K562 (cell line): ENCODE results near the gene FN1. TPM values are rescaled to one million over a fixed set of nuclear protein-coding genes. Genes with fewer than 3 reads are reported as not detected.

Experiments
- ATAC-seq: fragments of 200-7000 bp; cut with Tn5 transposase; 3 replicates; pipeline ENCODE4 v1.9.1; 2020; ENCODE audit warnings: moderate library complexity
- BruUV-seq: library from RNA; stranded (reverse); fragments of 400-500 nt; replicated peaks from 2 replicates; lab custom pipeline; 2021; lab: Mats Ljungman, UMichigan
- CTCF ChIA-PET: fragments of 300-600 bp; formaldehyde crosslinking; extraction: SDS; loops from one replicate; lab custom pipeline; 2021; ENCODE audit warnings: low intra/inter-chr PET ratio; lab: Yijun Ruan, JAX
- POLR2A ChIA-PET: fragments of 300-600, 350-650 bp; sonication (Branson Sonifier 250); formaldehyde crosslinking; extraction: SDS; loops from one replicate; lab custom pipeline; 2021; ENCODE audit warnings: antibody characterized with exemption, inconsistent platforms; lab: Yijun Ruan, JAX
- DNase-seq, 4 experiments: peaks; one replicate each; pipeline versions ENCODE4 v3.0.0 to v3.0.0-alpha.2; 2011 to 2018; ENCODE audit warnings: low spot score in 3 of 4, mixed read lengths in 3 of 4; ENCODE audit errors: extremely low read depth in 1 of 4
- FAIRE-seq: peaks from 2 replicates; lab custom pipeline; 2011; peaks lifted over from hg19 to GRCh38; lab: Jason Lieb, UNC
- H2AFZ ChIP-seq: 2 replicates; pipeline ENCODE4 v1.6.0; 2011; ENCODE audit warnings: low read depth, low read length, control low read depth, inconsistent platforms
- H3K27ac ChIP-seq: fragments of 200-600 bp; 3 replicates; pipeline ENCODE4 v1.8.0; 2011; ENCODE audit warnings: low read depth, mild to moderate bottlenecking, control low read depth, inconsistent platforms, low read length, moderate library complexity, mixed read lengths; ENCODE audit errors: extremely low read depth
- H3K27me3 ChIP-seq, 2 experiments: fragments of 300-600 bp in 1 of 2; 2 replicates in 1 of 2; 3 replicates in 1 of 2; pipeline versions ENCODE4 v1.6.0 to v1.8.0; 2011; ENCODE audit warnings: inconsistent platforms in 2 of 2, low read length in 2 of 2, mild to moderate bottlenecking in 1 of 2, mixed read lengths in 1 of 2, moderate library complexity in 1 of 2; ENCODE audit not compliant: control insufficient read depth in 2 of 2, insufficient read depth in 2 of 2
- H3K36me3 ChIP-seq: fragments of 300-600 bp; 3 replicates; pipeline ENCODE4 v1.8.0; 2011; ENCODE audit warnings: mild to moderate bottlenecking, low read length, inconsistent platforms; ENCODE audit not compliant: control insufficient read depth, insufficient read depth
- H3K4me1 ChIP-seq, 2 experiments: fragments of 200-600 bp in 1 of 2; replicated peaks in 1 of 2; 2 replicates in 1 of 2; 3 replicates in 1 of 2; pipeline versions ENCODE4 v1.5.1 to v1.8.0; 2011; ENCODE audit warnings: inconsistent platforms in 2 of 2, low read length in 2 of 2, mild to moderate bottlenecking in 1 of 2, mixed read lengths in 1 of 2, moderate library complexity in 1 of 2; ENCODE audit not compliant: control insufficient read depth in 2 of 2, insufficient read depth in 2 of 2
- H3K4me2 ChIP-seq: 2 replicates; pipeline ENCODE4 v1.6.1; 2011; ENCODE audit warnings: low read length, control low read depth, inconsistent platforms, mixed read lengths; ENCODE audit not compliant: insufficient read depth
- H3K4me3 ChIP-seq: fragments of 200-600 bp; sonication (generic), shearing (Covaris generic); 2 replicates; pipeline ENCODE4 v1.5.1; 2016; ENCODE audit warnings: control low read depth, inconsistent platforms
- H3K79me2 ChIP-seq: fragments of 200-600 bp; 3 replicates; pipeline ENCODE4 v1.8.0; 2011; ENCODE audit warnings: low read length, inconsistent platforms; ENCODE audit not compliant: control insufficient read depth, insufficient read depth
- H3K9ac ChIP-seq, 2 experiments: 2 replicates each; pipeline versions ENCODE4 v1.6.0 to v1.6.1; 2011; ENCODE audit warnings: low read depth in 2 of 2, low read length in 2 of 2, control low read depth in 1 of 2, inconsistent platforms in 1 of 2, mild to moderate bottlenecking in 1 of 2, mixed read lengths in 1 of 2; ENCODE audit not compliant: insufficient read depth in 1 of 2
- H3K9me1 ChIP-seq: one replicate; pipeline ENCODE4 v1.6.0; 2011; ENCODE audit warnings: inconsistent platforms, mild to moderate bottlenecking, low read length, moderate library complexity; ENCODE audit not compliant: control insufficient read depth, insufficient read depth
- H3K9me3 ChIP-seq: replicated peaks from 2 replicates; pipeline ENCODE4 v1.5.1; 2011; ENCODE audit warnings: low read depth, low read length, inconsistent platforms; ENCODE audit not compliant: control insufficient read depth, insufficient read depth
- H4K20me1 ChIP-seq: replicated peaks from 2 replicates; pipeline ENCODE4 v1.6.1; 2011; ENCODE audit warnings: low read length, inconsistent platforms, mixed read lengths; ENCODE audit not compliant: control insufficient read depth, insufficient read depth
- MAFF ChIP-seq: IDR thresholded peaks from 2 replicates; pipeline ENCODE4 v1.6.1; 2012; ENCODE audit warnings: low read length, improper control_type of control experiment
- RBM14 ChIP-seq: fragments of 200-400 bp; formaldehyde crosslinking; IDR thresholded peaks from 2 replicates; pipeline ENCODE4 v1.6.1; 2018; ENCODE audit warnings: low read depth, mild to moderate bottlenecking, low read length, moderate library complexity, borderline replicate concordance; ENCODE audit not compliant: insufficient read depth
- RERE ChIP-seq: sonication (generic); formaldehyde crosslinking; IDR thresholded peaks from 2 replicates; pipeline ENCODE4 v1.8.0; 2023; ENCODE audit warnings: missing genetic modification reagents, mild to moderate bottlenecking, borderline replicate concordance
- SIRT6 ChIP-seq: IDR thresholded peaks from one replicate; pipeline ENCODE4 v1.6.1; 2012; ENCODE audit warnings: low read depth, mild to moderate bottlenecking, control low read depth, inconsistent platforms, low read length, moderate library complexity
- SMAD2 ChIP-seq: fragments of 150-350 bp; IDR thresholded peaks from 2 replicates; pipeline ENCODE4 v1.6.1; 2014; ENCODE audit warnings: low read depth, mild to moderate bottlenecking, low read length
- SRSF1 ChIP-seq: fragments of 200-400 bp; formaldehyde crosslinking; IDR thresholded peaks from 2 replicates; pipeline ENCODE4 v1.6.1; 2017; ENCODE audit warnings: mild to moderate bottlenecking, low read depth, low read length, moderate library complexity
- TAF15 ChIP-seq: fragments of 200-400 bp; formaldehyde crosslinking; IDR thresholded peaks from 2 replicates; pipeline ENCODE4 v1.6.1; 2017; ENCODE audit warnings: mild to moderate bottlenecking, low read depth, low read length, moderate library complexity
- ZNF124 ChIP-seq: sonication (generic); formaldehyde crosslinking; IDR thresholded peaks from 2 replicates; pipeline ENCODE4 v1.8.1; 2022; ENCODE audit warnings: missing genetic modification reagents
- ZNF316 ChIP-seq: fragments of 450-650 bp; IDR thresholded peaks from 2 replicates; pipeline ENCODE4 v1.6.1; 2016
- ZNF584 ChIP-seq: fragments of 200-800 bp; sonication (Bioruptor generic); IDR thresholded peaks from 2 replicates; pipeline ENCODE4 v1.6.1; 2016; ENCODE audit warnings: low read depth, mild to moderate bottlenecking, missing genetic modification characterization, missing compliant biosample characterization
- WGBS: fragments of 100-300 bp; shearing (Covaris generic); methylation state at CpG from one replicate; pipeline ENCODE4 v1.1.6; 2016; ENCODE audit warnings: low coverage, mixed read lengths; ENCODE audit not compliant: insufficient coverage; ENCODE audit errors: missing lambda C conversion rate; 5-methylcytosine and 5-hydroxymethylcytosine counted together
- in situ Hi-C: fragments of 300-500 bp; cut with MboI; formaldehyde crosslinking; loops from 4 replicates; pipeline ENCODE4 v1.15.0; 2018; ENCODE audit warnings: inconsistent platforms, mixed read lengths
- intact Hi-C: fragments of 100-400 bp; cut with micrococcal nuclease; formaldehyde crosslinking; loops from 2 replicates; pipeline ENCODE4 v1.14.2; 2022
- polyA plus RNA-seq, 8 experiments: library from polyadenylated mRNA; depleted of rRNA in 4 of 8; stranded (reverse) in 5 of 8; unstranded in 3 of 8; fragments of >200 nt; fragmentation: Nextera tagmentation in 2 of 8; fragmentation: Illumina TruSeq in 1 of 8; extraction: Ambion mirVana in 2 of 8; extraction: Trizol in 1 of 8; gene quantifications; 2 replicates each; pipeline versions ENCODE4 v1.2.1 to v1.2.3, GENCODE V29; 2011 to 2014; ENCODE audit warnings: inconsistent platforms in 1 of 8, missing spikeins in 1 of 8
- total RNA-seq, 7 experiments: library from RNA; depleted of rRNA in 6 of 7; stranded (reverse); fragments of >200 nt in 6 of 7; fragmentation: Illumina TruSeq in 2 of 7; extraction: Trizol in 2 of 7; gene quantifications; 2 replicates each; pipeline versions ENCODE4 v1.2.1 to v1.2.3, GENCODE V29; 2011 to 2021; ENCODE audit warnings: low replicate concordance in 1 of 7
- TF ChIP-seq, protein P1 (sequence below): fragments of 450-650 bp; formaldehyde crosslinking; IDR thresholded peaks from 2 replicates; pipeline ENCODE4 v1.4.0; 2020; ENCODE audit warnings: mild to moderate bottlenecking, moderate library complexity

The FN1 gene
- total and polyA plus RNA-seq, 9 of the 15 experiments (the other 6 are each of a cell fraction or from before 2014, with no cell fraction given), result 7.4 to 19.1 (median 11.2) TPM

DNA sequence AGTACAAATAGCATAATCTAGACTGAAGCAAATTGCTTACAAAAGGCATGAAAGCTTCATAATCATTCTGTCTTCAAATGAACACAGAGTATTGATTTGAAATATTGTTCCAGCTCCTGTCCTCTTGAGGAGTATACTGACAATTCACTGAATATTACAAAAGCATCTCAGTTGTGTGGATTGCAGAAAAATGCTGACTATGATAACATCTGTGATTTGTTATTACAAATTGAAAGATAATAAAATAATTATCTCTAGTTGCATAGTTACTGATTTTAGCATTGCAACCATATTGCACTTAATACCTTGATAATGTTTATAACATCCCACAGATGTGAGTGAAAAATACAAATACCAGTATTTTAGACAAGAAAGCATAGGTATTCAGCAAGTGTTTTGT, 49.2 kb upstream of the FN1 start:
- no peak for TF ChIP-seq SMAD2
- peak; percentile 57 for TF ChIP-seq ZNF316
- no peak for TF ChIP-seq SIRT6
- no peak for TF ChIP-seq RBM14
- TF ChIP-seq, all 486 proteins: peak for 1
- H3K9me3 ChIP-seq, result no peaks in the 10 kb centered on the region
- H3K27ac ChIP-seq, result no peak overlapping the region
- H3K79me2 ChIP-seq, result no peaks in the 10 kb centered on the region
- intact Hi-C loops, result no loop called here
- in situ Hi-C loops, result no loop called here
- ChIA-PET CTCF (no interaction called here), POLR2A (no interaction called here)
- H3K9me1 ChIP-seq, result no peaks in the 10 kb centered on the region
- H2AFZ ChIP-seq, result no peak overlapping the region
- no peak for FAIRE-seq
- DNase-seq, result no peak
- no peak for ATAC-seq
- no peak overlapping the region for H3K9ac ChIP-seq
- no TSS peak for BruUV-seq
- no peaks in the 10 kb centered on the region for H3K27me3 ChIP-seq
- H3K36me3 ChIP-seq, result no peaks in the 10 kb centered on the region
- H3K4me3 ChIP-seq, result no peak overlapping the region
- no peak overlapping the region for H3K4me2 ChIP-seq
- H4K20me1 ChIP-seq, result no peaks in the 10 kb centered on the region
- H3K4me1 ChIP-seq, result no peaks in the 10 kb centered on the region

- no peaks in the 10 kb centered on the region for H3K79me2 ChIP-seq
- no peaks in the 10 kb centered on the region for H3K4me1 ChIP-seq
- no peaks in the 10 kb centered on the region for H4K20me1 ChIP-seq
- H3K36me3 ChIP-seq, result no peaks in the 10 kb centered on the region
- H3K9me1 ChIP-seq, result no peaks in the 10 kb centered on the region
- BruUV-seq, result no TSS peak
- no peaks in the 10 kb centered on the region for H3K9me3 ChIP-seq
- DNase-seq (no peak), FAIRE-seq (no peak), ATAC-seq (no peak)
- H3K9ac ChIP-seq, result no peak overlapping the region
- no peak overlapping the region for H2AFZ ChIP-seq
- intact Hi-C loops (no loop called here), in situ Hi-C loops (no loop called here)
- CTCF ChIA-PET, result no interaction called here
- H3K27me3 ChIP-seq, result no peaks in the 10 kb centered on the region
- WGBS, result 49% methylated on average over 2 of the region's 2 CpGs
- H3K4me3 ChIP-seq, result no peak overlapping the region
- H3K4me2 ChIP-seq, result no peak overlapping the region
- TF ChIP-seq TAF15 (no peak), RERE (no peak), SRSF1 (no peak), ZNF124 (CRISPR knock-in tag) (no peak), ZNF584 (CRISPR knock-in tag) (no peak), MAFF (peak; percentile 4; the same call in 1 of the 2 replicates)
- TF ChIP-seq, protein P1, sequence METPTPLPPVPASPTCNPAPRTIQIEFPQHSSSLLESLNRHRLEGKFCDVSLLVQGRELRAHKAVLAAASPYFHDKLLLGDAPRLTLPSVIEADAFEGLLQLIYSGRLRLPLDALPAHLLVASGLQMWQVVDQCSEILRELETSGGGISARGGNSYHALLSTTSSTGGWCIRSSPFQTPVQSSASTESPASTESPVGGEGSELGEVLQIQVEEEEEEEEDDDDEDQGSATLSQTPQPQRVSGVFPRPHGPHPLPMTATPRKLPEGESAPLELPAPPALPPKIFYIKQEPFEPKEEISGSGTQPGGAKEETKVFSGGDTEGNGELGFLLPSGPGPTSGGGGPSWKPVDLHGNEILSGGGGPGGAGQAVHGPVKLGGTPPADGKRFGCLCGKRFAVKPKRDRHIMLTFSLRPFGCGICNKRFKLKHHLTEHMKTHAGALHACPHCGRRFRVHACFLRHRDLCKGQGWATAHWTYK (CRISPR knock-in tag), result no peak
- no peak overlapping the region for H3K27ac ChIP-seq
- POLR2A ChIA-PET, result no interaction called here
Measured at GRCh38 chr2:215484570-215484969, 48.7 kb upstream of the FN1 start.
